ENCODE measurements around the gene SKI.
"Not testable (repeated sequence)": the region's sequence is repeated elsewhere in the genome, so short reads cannot be mapped to it uniquely, and the experiment has no call there.

Gene SKI

DNA sequence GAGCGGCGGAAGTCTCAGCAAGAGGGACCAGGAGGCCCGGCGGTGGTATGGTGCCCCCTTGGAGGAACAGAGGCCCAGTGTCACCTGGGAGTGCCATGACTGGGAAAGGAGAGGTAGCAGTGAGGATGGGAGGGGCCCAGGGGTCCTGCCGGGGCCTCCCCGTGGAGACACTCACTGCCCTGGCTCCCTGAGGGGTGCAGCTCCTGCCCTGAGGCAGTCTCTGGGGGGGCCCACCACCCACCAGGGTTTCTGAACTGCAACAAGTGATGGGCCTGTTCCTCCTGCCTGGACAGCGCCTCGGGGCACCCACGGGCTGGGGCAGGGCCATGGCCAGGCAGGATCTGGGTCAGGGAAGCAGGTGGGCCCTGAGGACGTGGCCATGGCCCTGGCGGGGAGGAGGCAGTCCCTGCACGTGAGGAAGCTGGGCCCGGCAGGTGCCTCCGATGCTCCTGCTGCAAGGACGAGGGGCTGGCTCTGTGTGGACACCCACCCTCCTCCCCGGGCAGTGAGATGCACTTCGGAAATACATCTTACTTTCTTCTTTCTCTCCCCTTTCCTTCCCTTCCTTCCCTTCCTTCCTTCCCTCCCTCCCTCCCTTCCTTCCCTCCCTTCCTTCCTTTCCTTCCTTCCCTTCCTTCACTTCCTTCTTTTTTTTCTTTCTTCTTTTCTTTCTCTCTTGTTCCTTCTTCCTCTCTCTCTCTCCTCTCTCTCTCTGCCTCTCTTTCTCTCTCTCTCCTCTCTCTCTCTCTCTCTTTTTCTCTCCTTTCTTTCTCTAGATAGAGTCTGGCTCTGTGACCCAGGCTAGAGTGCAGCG, 96.6 kb downstream of the SKI start:
- TF ChIP-seq, protein P1, sequence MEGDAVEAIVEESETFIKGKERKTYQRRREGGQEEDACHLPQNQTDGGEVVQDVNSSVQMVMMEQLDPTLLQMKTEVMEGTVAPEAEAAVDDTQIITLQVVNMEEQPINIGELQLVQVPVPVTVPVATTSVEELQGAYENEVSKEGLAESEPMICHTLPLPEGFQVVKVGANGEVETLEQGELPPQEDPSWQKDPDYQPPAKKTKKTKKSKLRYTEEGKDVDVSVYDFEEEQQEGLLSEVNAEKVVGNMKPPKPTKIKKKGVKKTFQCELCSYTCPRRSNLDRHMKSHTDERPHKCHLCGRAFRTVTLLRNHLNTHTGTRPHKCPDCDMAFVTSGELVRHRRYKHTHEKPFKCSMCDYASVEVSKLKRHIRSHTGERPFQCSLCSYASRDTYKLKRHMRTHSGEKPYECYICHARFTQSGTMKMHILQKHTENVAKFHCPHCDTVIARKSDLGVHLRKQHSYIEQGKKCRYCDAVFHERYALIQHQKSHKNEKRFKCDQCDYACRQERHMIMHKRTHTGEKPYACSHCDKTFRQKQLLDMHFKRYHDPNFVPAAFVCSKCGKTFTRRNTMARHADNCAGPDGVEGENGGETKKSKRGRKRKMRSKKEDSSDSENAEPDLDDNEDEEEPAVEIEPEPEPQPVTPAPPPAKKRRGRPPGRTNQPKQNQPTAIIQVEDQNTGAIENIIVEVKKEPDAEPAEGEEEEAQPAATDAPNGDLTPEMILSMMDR (IDR thresholded peaks at IDR 0.05; ENCODE audit: control insufficient read depth, insufficient read depth, low read depth, low read length, missing control alignments) = no peak
- DNase-seq (ENCODE audit: low read depth) = no peak
- H3K4me3 ChIP-seq (ENCODE audit: control insufficient read depth, low read depth, low read length) = no peak overlapping the region

DNA sequence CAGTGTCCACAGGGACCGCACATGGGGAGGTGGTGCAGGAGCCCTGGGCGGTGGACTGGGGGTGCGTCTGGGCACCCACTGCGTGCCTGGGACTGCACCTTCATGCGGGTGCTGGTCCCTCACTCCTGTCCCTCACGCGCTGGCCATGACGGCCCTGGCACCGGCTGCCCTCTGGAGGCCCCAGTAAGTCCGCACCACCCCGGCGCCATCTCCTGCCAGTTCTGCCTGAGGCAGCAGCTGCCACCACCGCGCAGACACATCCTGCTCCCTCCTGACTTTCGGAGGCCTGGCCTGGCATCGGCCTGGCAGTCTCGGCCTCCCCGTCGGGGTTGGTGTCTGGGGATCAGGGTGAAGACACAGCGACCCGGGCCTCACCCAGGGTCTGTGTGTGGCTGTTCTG, 98.4 kb downstream of the SKI start:
- no peak for DNase-seq (ENCODE audit: low read depth)
- TF ChIP-seq, protein P1 (IDR thresholded peaks at IDR 0.05; ENCODE audit: control insufficient read depth, insufficient read depth, low read depth, low read length, missing control alignments) = no peak
- H3K4me3 ChIP-seq (ENCODE audit: control insufficient read depth, low read depth, low read length) = no peak overlapping the region

DNA sequence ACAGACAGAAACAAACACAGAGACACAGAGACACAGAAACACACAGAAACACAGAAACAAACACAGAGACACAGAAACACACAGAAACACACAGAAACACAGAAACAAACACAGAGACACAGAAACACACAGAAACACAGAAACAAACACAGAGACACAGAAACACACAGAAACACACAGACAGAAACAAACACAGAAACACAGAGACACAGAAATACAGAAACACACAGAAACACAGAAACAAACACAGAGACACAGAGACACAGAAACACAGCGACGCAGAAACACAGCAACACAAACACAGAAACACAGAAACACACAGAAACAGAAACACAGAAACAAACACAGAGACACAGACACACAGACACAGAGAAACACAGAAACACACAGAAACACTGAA, 99.0 kb downstream of the SKI start:
- not testable (repeated sequence) for H3K4me3 ChIP-seq (ENCODE audit: control insufficient read depth, low read depth, low read length); DNase-seq (ENCODE audit: low read depth)

DNA sequence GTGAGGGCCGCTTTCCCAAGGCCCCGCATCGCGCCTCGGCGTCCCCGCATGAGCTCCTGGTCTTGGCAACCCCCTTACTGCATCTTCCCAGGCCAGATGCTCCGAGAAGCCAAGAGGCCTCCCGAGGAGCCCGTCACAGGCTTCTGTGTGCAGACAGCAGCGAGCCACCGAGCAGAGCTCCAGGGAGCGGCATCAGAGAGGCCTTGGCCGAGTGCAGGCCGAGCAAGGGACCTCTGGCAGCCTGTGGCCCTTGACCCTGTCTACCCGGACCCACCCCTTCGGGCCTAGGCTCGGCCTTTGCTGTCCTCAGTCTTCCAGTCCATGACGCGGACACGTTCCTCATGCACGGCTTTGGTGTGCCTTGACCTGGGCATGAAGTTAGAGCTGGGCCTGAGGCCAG, 99.7 kb downstream of the SKI start:
- no peak overlapping the region for H3K4me3 ChIP-seq (ENCODE audit: control insufficient read depth, low read depth, low read length)
- TF ChIP-seq, protein P1 (IDR thresholded peaks at IDR 0.05; ENCODE audit: control insufficient read depth, insufficient read depth, low read depth, low read length, missing control alignments) = no peak
- no peak for DNase-seq (ENCODE audit: low read depth)

DNA sequence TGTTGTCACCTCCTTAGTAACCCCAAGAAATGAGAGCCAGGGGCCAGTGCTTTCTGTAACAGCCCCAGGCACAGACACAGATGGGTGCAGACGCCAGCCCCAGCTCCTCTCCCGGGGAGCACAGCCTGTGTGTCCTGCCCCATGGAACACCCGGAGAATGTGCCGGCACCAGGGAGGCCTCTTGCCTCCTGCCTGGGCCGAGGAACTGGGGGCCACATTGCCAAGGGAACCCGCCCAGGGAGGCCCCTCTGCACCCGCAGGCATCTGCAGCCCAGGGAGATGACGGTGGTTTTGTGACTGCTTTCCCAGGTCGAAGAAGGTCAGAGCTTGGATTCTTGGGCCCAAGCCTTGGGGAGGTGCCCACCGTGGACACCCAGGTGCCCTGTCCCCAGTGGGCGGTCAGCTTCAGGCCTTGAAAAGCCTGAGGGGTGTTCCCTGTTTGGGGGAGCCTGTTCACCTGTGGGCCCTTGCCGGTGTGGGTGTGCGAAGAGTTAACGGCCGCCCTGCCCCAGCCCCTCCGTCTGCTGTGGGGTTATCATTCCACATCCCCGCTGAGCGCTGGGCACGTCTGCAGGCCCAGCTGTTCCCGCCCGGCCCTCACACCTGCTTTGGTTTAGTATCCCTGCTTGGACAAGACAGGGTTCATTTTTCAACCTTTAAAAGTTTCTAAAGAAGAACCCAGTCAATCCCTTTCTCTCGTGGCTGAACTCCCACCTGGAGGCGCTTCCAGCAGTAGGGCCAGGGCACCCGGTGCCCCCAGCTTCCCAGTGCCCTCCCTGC, 100.7 kb downstream of the SKI start:
- TF ChIP-seq, protein P1 (IDR thresholded peaks at IDR 0.05; ENCODE audit: control insufficient read depth, insufficient read depth, low read depth, low read length, missing control alignments) = no peak
- H3K4me3 ChIP-seq (ENCODE audit: control insufficient read depth, low read depth, low read length) = no peak overlapping the region
- DNase-seq (ENCODE audit: low read depth) = no peak

DNA sequence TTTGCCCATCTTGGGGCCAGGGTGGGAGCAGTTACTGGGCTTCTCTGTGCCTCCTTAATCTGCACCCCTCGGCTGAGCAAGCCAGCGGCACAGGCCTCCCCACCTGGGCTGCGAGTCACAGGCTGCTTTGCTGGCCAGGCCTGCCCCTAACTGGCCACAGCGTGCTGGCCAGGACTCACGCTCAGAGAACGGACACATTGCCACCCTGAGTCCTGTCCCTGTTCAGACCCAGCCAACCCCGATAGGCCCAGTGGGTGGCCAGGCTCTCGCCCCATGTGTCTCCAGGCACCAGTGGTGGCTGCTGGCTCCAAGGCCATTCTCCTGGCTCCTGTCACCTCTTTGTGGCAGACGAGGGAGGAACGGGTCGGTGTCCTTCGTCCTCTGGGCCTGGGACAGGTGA, 101.9 kb downstream of the SKI start:
- no peak for DNase-seq (ENCODE audit: low read depth)
- TF ChIP-seq, protein P1 (IDR thresholded peaks at IDR 0.05; ENCODE audit: control insufficient read depth, insufficient read depth, low read depth, low read length, missing control alignments) = no peak
- H3K4me3 ChIP-seq (ENCODE audit: control insufficient read depth, low read depth, low read length) = no peak overlapping the region

Data from AG09309 (cell line).